ENCODE data around the gene ACD.

Gene ACD

DNA sequence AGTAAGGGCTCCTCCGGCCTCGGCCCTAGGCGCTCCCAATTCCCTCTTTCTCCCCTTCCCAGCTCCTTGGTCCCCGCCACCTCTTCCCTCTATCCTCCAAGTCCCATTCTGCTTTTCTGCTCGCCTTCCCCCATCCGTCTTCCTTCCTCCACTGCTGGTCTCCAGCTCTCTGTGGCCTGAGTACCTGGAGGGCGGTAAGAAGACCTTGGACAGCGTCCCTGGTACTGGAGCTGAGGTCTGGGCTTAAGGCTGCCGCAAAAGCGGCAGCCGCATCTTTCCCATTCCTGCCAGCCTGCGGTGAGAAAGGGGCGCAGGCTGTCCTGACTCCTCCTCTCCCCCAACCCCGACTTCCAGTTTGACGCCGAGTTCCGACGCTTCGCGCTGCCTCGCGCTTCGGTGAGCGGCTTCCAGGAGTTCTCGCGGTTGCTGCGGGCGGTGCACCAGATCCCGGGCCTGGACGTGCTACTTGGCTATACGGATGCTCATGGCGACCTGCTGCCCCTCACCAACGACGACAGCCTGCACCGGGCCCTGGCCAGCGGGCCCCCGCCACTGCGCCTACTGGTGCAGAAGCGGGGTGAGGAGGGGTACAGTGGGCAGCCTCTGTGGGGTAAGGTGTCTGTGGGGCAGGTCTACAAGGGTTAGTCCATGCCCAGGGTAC lies 1.2 kb upstream of the ACD start:
- no peak for DNase-seq

DNA sequence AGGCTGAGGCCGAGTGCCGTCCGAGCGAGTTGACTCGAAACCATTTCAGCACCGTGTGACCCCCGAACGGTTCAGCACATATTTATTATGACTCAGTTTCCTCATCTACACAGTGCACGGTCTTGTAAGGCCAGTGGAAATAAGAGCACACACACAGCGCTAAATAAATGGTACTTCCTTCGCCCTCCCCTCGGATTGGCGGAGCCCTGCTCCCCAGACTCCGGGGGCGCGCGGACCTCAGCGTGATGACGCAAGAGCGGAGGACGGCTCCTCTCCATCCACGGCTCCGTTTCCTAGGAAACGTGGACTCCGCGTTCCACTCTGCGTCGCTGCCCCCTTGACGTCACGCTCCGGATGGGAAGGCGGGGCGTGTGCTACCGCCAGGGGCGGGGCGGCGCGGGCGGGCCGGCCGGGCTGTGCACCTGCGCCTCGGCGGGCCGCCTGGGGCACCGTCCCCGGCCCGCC lies 536 bp upstream of the ACD start, which contains the start of gene PARD6A:
TSS of gene PARD6A (plus strand) at position 397 of the 465 bp plus-strand sequence. CDS start 79 bp downstream, outside the sequence.
- DNase-seq: peak; percentile 94

DNA sequence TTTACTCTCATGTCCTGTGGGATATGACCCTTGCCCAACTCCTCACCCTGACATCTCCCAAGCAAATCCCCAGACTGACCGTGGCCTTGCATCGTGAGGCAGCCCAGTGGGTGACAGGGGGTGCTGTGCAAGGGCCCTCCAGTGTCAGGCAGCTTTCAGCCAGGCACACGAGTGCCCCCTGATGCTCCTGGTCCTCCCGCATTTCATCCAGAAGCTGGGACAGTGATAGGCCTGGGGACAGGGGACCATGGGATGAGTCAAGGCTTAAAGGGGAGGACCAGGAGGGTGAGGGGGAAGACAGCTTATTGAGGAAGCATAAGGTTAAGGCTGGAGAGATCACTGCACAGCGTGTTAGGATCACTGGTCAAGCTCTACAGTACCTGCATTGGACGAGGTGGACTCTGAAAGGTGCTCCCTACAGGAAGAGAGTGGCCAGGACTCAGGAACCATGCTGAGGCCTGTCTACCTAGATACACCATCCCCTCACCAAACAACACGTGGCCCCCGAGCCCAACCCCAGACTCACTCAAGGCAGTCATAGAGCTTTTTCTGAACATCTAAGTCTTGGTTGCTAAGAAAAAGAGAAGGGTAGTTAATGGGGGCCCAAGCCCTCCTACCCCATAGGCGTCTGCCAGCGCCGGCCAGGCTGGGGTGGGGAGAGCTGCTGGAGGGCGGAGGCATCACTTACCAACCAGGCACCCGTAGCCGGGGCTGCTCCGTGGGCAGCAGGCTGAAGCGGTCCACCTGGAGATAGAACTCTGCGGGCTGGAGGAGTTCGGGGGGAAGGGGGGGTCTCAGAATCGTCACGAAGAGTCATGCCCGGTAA lies 998 bp downstream of the ACD start:
- no peak for DNase-seq

DNA sequence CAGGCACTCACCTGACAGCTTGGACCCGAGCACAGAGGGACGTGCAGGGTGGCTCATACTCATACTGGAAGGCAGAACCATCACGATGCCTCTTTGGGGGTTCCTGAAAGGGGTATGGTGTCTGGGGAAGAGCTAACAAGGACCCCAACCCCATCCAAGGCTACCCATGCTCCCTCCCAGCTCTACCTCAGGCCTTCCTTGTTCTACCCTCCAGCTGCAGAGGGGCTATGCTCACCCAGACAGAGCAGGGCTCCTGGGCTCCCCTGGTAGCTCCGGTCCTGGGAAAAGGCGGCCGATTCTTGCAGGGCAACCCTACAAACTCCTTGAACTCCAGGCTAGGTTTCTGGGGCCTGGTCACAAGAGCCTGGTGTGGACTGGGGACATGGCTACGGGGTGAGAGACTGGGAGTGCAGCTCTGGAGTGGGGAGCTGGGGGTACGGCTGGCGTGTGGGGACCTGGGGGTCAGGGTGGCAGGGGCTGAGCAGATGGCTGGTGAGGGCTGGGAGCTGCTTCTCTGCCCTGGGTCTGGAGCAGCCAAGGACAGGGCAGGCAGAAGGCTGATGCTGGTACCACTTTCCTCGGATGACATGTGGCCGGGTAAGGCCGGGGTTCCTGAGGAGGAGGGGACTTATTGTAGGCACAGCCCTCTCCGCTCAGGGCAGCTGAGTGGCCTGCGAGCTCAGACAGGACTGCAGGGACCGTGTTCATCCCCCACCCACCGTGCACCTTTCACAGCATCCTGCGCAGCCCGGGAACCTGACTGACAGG lies 2.1 kb downstream of the ACD start:
- no peak for DNase-seq

DNA sequence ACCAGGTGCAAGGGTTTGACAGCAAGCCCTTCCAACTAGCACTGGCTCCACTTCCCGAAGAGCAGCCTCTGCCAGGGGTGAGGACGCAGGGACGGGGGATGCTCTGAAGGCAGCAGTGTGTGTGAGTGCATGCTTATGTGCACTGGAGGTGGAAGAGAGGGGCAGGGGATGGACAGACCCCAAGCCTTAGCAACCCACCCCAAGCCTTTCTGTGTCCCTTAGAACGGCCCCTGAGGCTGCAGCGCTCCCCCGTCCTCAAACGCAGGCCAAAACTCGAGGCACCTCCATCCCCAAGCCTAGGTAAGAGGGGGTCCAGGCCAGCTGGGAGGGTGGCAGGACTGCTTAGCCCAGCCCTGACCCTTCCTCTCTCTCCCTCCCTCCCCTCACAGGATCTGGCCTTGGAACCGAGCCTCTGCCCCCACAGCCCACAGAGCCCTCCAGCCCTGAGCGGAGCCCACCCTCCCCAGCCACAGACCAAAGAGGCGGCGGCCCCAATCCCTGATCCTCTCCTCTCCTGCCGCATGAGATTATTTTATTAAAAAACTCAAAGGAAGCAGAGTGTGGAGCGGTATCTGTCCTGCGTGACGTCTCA lies 2.9 kb downstream of the ACD start:
- DNase-seq: no peak

DNA sequence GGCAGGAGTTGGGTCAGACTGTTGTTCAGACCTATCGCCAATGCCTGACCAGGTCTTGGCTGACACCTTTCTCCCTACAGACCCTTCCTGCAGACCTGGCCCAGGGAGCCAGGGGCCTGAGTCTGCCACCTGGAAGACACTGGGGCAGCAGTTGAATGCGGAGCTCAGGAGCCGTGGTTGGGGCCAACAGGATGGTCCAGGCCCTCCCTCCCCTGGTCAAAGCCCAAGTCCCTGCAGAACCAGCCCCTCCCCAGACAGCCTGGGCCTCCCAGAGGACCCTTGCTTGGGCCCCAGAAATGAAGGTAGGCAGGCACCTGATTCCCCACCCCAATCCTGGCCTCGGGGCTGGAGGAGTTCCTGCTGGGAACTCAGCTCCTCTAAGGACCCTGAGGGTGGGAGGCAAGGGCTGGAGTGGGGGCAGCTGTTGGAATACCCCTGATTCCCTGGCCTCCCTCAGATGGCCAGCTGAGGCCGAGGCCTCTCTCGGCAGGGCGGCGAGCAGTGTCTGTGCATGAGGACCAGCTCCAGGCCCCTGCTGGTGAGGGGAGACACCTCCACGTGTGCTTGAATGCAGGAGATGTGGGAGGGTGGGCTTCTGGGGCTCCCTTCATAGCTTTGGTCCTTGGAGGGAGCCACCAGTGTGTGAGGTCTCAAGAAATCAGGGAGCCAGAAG lies 3.6 kb downstream of the ACD start:
- no peak for DNase-seq

DNA sequence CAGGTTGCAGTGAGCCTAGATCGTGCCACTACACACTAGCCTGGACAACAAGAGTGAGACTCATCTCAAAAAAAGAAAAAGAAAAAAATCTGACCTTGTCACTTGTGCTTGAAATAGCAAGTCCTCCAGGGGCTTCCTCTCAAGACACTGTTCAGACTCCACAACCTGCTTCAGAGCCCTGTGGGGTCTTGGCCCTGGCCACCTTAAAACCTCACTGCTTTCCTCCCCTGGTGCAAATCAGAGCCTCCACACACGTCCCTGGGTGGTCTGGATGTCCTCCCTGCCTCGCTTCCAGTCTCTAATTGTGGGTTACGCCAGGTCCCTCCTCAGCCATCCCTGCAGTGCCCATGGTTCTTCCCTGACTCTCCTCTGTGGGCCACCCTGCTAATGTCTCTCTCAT lies 4.7 kb downstream of the ACD start:
- DNase-seq: no peak

DNA sequence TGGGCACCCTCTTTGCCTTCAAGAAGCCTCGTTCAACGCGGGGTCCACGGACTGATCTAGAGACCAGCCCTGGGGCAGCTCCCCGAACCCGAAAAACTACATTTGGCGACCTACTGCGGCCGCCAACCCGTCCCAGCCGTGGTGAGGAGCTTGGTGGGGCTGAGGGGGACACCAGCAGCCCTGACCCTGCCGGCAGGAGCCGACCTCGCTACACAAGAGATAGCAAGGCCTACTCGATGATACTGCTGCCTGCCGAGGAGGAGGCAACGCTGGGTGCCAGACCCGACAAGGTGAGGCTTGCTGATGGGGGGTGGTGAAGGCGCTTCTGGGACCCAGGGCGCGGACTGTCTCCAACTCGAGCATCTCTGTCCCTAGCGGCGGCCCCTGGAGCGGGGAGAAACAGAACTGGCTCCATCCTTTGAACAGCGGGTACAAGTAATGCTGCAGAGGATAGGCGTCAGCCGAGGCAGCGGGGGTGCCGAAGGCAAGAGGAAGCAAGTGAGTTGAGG lies 5.6 kb downstream of the ACD start:
- DNase-seq: no peak

DNA sequence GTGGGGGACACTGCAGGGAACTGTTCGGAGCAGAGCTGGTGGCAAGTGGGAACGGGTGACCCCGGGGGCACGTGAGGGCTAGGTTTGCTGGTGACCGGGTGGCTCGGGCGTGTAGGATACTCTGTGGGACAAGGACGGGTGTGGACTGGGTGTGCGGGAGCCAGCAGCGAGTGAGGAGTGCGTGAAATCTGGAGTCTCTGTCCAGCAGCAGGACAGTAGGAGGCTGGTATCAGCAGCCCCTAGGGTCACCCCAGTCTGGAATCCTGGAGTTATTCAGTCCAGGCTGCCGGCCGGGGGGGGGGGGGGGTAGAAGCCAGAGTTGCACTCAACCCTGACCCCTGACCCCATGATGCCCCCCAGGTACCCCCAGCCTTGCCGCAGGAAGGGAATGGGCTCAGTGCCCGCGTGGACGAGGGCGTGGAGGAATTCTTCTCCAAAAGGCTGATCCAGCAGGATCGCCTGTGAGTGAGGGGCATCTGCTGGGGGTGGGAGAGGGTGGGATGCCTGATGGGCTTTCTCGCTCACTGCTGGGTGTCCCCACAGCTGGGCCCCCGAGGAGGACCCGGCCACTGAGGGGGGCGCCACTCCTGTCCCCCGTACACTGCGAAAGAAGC lies 6.2 kb downstream of the ACD start:
- no peak for DNase-seq

DNA sequence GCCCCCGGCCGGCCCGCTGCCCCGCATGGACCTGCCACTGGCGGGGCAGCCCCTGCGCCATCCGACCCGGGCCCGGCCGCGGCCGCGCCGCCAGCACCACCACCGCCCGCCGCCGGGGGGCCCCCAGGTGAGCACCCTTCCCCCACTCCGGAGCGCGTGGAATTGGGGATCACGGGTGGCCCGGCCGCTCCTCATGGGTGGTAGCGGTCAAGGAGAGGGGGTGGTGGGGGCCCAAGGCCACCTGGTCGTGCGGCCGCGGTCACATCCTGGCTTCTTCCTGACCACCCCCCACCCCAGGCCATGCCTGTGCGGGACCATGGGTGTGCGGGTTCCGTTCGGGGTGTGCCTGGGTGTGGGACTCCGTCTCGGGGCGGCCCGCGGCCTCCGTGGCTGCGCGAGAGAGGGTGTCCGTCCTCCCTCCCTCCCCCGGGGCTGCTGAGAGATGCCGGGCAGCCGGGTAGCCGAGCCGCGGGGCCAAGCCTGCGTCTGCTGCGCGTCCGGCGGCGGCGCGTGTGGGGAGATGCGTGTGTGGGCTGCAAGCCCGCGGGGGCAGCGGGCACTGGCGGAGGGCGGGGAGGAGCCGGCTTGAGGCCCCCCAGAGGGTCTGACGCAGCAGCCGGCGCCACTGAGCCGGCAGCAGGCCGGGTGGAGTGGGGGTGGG lies 6.8 kb downstream of the ACD start:
- DNase-seq: peak; percentile 30

DNA sequence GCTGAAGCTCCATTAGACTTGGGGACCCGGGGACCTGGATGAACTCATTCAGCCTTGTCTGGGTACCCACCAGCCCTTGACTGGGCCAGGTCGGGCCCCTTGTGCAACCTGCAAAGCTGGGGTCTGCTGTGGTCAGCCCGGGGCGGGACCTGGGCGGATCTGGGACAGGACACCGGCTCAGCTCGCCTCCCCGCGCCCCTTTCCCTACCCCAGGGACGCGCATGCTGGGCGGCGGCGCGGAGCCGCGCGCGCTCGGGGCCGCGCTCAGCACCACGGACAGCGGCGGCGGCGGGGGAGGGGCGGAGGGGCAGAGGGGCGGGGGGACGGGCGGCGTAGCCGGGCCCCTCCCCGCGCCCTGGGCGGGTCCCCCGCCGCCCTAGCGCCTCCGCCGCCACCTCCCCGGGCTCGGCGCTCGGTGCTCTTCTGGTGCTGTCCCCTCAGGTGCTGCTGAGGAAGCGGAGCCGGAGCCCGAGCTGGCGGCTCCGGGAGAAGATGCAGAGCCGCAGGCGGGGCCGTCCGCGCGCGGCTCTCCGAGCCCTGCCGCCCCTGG lies 7.4 kb downstream of the ACD start:
- peak; percentile 30 for DNase-seq

DNA sequence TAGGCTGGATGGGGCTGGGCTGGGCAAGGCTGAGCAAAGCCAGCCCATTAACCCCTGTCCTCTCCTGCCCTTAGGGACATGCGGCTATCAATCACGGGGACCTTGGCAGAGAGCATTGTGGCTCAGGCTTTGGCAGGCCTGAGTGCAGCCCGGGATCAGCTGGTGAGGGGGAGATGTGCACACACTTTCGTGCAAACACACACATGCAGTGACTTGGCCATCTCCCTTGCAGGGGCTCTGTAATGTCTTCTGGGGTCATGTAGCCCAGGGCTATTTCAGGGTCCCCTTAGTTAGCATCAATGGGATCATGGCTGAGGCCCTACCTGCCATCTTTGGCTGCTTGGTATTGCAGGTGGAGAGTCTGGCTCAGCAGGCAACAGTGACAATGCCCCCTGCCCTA lies 8.2 kb downstream of the ACD start:
- DNase-seq: no peak

DNA sequence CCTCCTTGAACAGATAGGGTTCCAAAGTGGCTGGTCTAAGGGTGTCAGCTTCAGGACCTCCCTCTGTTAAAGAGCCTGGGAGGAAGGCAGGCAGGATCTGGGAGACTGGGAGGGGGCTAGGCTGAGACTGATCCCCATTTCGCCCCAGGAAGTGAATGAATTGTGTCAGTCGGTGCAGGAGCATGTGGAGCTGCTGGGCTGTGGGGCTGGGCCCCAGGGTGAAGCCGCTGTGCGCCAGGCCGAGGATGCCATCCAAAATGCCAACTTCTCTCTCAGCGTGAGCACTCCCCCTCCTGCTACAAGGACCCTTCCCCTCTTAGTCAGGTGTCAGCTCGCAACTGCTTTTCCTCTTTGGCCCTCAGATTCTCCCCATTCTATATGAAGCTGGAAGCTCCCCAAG lies 9.0 kb downstream of the ACD start:
- no peak for DNase-seq

DNA sequence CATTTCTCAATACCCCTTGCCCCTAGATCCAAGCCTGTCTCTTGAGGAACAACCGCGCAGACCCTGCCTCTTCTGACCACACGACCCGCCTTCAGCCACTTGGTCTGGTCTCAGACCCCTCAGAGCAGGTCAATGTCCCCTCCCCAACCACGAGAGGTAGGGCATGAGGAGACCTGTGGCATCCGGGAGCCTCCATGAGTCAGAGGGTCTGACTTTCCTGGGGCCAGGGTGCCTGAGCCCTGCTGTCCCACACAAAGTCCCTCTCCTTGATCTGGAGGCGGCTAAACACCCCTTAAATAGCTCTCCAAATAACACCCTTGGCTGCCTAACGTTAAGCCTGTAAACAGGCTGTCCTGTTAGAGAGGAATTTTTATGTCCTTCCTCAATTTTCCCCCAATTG lies 10.0 kb downstream of the ACD start:
- DNase-seq: no peak

DNA sequence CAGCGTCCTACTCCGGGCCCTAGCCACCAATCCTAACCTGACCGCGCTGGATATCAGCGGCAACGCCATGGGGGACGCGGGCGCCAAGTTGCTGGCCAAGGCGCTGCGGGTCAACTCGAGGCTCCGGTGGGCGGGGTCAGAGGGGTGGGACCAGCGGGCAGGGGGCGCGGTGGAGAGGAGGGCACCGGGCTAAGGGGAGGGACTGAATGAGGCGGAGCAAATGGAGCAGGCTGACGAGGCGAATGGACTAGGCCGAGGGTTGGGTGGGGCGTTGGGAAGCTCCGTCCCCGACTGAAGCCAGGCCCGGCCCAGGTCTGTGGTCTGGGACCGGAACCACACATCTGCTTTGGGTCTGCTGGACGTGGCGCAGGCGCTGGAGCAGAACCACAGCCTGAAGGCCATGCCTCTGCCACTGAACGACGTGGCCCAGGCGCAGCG lies 10.5 kb downstream of the ACD start:
- no peak for DNase-seq

DNA sequence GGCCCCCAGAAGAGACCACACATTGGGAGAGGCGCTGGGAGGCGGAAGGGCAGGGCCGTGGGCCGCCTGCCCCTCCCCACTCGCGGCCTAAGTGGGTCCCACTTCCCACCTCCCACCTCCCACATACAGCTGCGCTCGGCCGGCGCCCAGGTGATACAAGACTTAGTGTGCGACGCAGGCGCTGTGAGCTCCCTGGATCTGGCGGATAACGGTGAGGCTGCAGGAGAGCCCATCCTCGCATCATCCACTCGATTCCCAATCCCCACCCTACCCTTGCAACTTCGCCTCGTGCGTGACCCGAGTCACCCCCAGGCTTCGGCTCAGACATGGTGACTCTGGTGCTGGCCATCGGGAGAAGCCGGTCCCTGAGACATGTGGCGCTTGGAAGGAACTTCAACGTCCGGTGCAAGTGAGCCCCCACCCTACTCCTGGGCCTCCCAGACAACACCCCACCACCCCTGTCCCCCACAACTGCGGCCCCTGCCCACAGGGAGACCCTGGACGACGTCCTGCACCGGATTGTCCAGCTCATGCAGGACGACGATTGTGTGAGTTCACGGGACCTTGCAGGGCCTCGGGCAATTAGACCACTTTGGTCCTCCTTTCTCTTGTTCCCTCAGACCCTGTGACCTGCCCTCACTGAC lies 11.2 kb downstream of the ACD start:
- DNase-seq: no peak

DNA sequence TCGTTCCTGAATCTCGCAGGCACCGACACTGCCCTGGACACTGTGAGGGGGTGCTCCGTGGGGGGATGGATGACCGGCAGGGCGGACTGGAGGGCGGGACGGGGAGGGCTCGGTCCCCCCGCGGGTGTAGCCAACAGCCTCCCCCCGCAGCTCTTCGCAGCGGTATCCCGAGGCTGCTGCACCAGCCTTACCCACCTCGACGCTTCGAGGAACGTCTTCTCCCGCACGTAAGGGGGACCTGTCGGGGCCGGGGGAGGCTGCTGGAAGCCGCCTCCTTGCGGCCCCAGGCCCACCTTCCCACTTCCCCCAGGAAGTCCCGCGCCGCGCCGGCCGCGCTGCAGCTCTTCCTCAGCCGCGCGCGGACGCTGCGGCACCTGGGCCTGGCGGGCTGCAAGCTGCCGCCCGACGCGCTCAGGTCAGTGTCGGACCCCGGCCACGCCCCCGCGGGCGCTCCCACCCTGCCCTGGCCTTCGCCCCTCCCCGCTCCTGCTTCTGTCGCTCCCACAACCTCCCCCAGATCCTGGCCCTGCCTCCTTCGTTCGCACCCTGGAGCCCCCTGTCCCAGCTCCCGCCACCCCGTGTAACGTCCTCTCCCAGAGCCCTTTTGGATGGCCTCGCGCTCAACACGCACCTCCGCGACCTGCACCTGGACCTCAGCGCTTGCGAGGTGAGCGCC lies 11.8 kb downstream of the ACD start:
- no peak for DNase-seq

DNA sequence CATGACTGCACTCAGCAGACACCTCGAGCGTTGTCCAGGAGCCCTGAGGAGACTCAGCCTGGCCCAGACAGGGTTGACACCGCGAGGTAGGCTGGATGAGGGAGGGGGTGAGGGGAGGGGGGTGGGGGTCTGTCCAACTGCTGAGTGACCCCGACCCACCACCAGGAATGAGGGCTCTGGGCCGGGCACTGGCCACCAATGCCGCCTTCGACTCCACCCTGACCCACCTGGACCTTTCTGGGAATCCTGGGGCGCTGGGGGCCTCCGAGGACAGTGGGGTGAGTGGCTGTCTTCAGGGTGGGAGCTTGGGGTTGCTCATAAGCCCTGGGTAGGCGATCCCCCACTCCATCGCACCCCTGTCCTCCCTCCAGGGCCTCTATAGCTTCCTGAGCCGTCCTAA lies 12.4 kb downstream of the ACD start:
- DNase-seq: no peak

DNA sequence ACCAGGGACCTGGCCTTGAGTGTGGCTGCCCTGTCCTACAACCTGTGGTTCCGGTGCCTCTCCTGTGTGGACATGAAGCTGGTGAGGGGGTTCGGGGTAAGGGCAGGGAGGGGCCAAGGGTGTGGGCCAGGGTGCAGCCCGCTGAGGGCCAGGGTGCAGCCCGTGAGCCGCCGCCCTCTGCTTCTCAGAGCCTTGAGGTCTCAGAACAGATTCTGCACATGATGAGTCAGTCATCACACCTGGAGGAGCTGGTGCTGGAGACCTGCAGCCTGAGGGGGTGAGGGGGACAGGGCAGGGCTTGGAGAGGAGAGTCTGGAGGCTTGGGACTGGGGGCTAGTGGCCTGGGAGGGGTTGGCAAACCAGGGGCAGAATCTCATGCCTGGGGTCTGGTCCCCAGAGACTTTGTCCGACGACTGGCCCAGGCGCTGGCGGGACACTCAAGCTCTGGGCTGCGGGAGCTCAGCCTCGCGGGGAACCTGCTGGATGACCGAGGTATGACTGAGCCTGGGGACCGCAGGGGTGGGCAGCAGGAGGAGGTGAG lies 12.9 kb downstream of the ACD start:
- DNase-seq: no peak
